HepG2 (cell line): ENCODE data around the gene EBP. TPM values are rescaled to one million over a fixed set of nuclear protein-coding genes. Genes with fewer than 3 reads are reported as not detected.

Experiments used
- EP300 ChIP-seq, 3 experiments: sonication (generic) in 1 of 3; formaldehyde crosslinking in 1 of 3; IDR thresholded peaks; 2 replicates each; pipeline versions ENCODE4 v1.5.1 to v1.6.1; 2011 to 2020; ENCODE audit warnings: low read depth in 2 of 3, low read length in 2 of 3, borderline replicate concordance in 1 of 3, improper control_type of control experiment in 1 of 3, mild to moderate bottlenecking in 1 of 3, missing genetic modification reagents in 1 of 3, moderate library complexity in 1 of 3
- FOSL2 ChIP-seq: sonication (generic); formaldehyde crosslinking; IDR thresholded peaks from 2 replicates; pipeline ENCODE4 v1.4.0; 2020; ENCODE audit warnings: missing genetic modification reagents
- GATAD2A ChIP-seq: IDR thresholded peaks from 2 replicates; pipeline ENCODE4 v1.6.1; 2016
- HMGXB3 ChIP-seq: sonication (generic); formaldehyde crosslinking; IDR thresholded peaks from 2 replicates; pipeline ENCODE4 v1.4.0; 2020; ENCODE audit warnings: missing genetic modification reagents, borderline replicate concordance
- KDM2A ChIP-seq: sonication (generic); formaldehyde crosslinking; IDR thresholded peaks from 2 replicates; pipeline ENCODE4 v1.4.0; 2020; ENCODE audit warnings: low read depth, missing genetic modification reagents, borderline replicate concordance
- NR2F1 ChIP-seq, 2 experiments: fragments of 450-650 bp in 1 of 2; formaldehyde crosslinking in 1 of 2; IDR thresholded peaks; 2 replicates each; pipeline versions ENCODE4 v1.5.0 to v1.6.1; 2016 to 2020; ENCODE audit warnings: mild to moderate bottlenecking in 1 of 2, missing compliant biosample characterization in 1 of 2, missing genetic modification reagents in 1 of 2, moderate library complexity in 1 of 2
- PPARG ChIP-seq: conservative IDR thresholded peaks from 2 replicates; pipeline ENCODE4 v1.6.1; 2016; ENCODE audit warnings: missing biosample characterization, missing genetic modification reagents
- RARA ChIP-seq: IDR thresholded peaks from 2 replicates; pipeline ENCODE4 v1.6.1; 2016; ENCODE audit warnings: missing genetic modification reagents, missing compliant biosample characterization
- RBM39 ChIP-seq: fragments of 200-400 bp; formaldehyde crosslinking; IDR thresholded peaks from one replicate; pipeline ENCODE4 v1.6.1; 2018; ENCODE audit warnings: antibody characterized with exemption, mild to moderate bottlenecking, low read depth, low read length; ENCODE audit not compliant: poor library complexity, severe bottlenecking
- RCOR2 ChIP-seq: IDR thresholded peaks from 2 replicates; pipeline ENCODE4 v1.6.1; 2016; ENCODE audit warnings: missing biosample characterization, missing genetic modification reagents
- SALL1 ChIP-seq: sonication (generic); formaldehyde crosslinking; IDR thresholded peaks from 2 replicates; pipeline ENCODE4 v1.8.0; 2022; ENCODE audit warnings: mild to moderate bottlenecking, missing genetic modification reagents
- SMC3 ChIP-seq: IDR thresholded peaks from 2 replicates; pipeline ENCODE4 v1.6.1; 2011; ENCODE audit warnings: low read length, improper control_type of control experiment
- SNRNP70 ChIP-seq: fragments of 200-400 bp; formaldehyde crosslinking; IDR thresholded peaks from 2 replicates; pipeline ENCODE4 v1.6.1; 2017; ENCODE audit warnings: mild to moderate bottlenecking, low read depth, low read length, moderate library complexity
- ZNF329 ChIP-seq: sonication (generic); formaldehyde crosslinking; IDR thresholded peaks from 2 replicates; pipeline ENCODE4 v1.9.0; 2021; ENCODE audit warnings: low read depth, mild to moderate bottlenecking, missing genetic modification reagents
- polyA plus RNA-seq, 8 experiments: library from polyadenylated mRNA; depleted of rRNA in 3 of 8; stranded (reverse) in 7 of 8; unstranded in 1 of 8; fragments of >200 nt; fragmentation: Illumina TruSeq in 4 of 8; extraction: Trizol in 4 of 8; gene quantifications; 2 replicates each; pipeline versions ENCODE4 v1.2.1 to v1.2.3, GENCODE V29; 2011 to 2016; ENCODE audit warnings: low read depth in 4 of 8, missing spikeins in 1 of 8, mixed read lengths in 1 of 8; ENCODE audit not compliant: insufficient read depth in 1 of 8
- total RNA-seq, 5 experiments: library from RNA; depleted of rRNA; stranded (reverse); fragments of >200 nt; fragmentation: Illumina TruSeq; extraction: Trizol; gene quantifications; 2 replicates each; pipeline ENCODE4 v1.2.3, GENCODE V29; 2016; ENCODE audit warnings: low read depth in 1 of 5
- TF ChIP-seq, protein P1 (sequence below): sonication (generic); formaldehyde crosslinking; IDR thresholded peaks from 2 replicates; pipeline ENCODE4 v1.5.1; 2020; ENCODE audit warnings: missing genetic modification reagents, mild to moderate bottlenecking, borderline replicate concordance
- TF ChIP-seq, protein P2 (sequence below): sonication (generic); formaldehyde crosslinking; IDR thresholded peaks from 2 replicates; pipeline ENCODE4 v1.4.0; 2020; ENCODE audit warnings: missing genetic modification reagents

The EBP gene
- total and polyA plus RNA-seq, 2 of the 13 experiments (the other 11 are each of a cell fraction or from before 2014, with no cell fraction given), result 106 to 260 TPM

- TF ChIP-seq EP300 (IDR thresholded peaks at IDR 0.05; ENCODE audit: low read depth in 2 of 2, low read length in 2 of 2), result peak in 1 of 2 experiments; percentile 30; a peak in 1 of 4 replicates
- TF ChIP-seq EP300 (CRISPR knock-in tag; IDR thresholded peaks at IDR 0.05; ENCODE audit: borderline replicate concordance), result no peak
- TF ChIP-seq GATAD2A (CRISPR knock-in tag), result 0 out of 2 replicates have a peak, but pooled peaks have one; percentile 22
- peak; percentile 63 for TF ChIP-seq RARA (CRISPR knock-in tag)
- no peak for TF ChIP-seq HMGXB3 (CRISPR knock-in tag)
- 0 out of 2 replicates have a peak, but pooled peaks have one; percentile 13 for TF ChIP-seq RCOR2 (CRISPR knock-in tag)
- 0 out of 2 replicates have a peak, but pooled peaks have one; percentile 18 for TF ChIP-seq FOSL2
- TF ChIP-seq PPARG (CRISPR knock-in tag), result peak; percentile 63; the same call in 1 of the 2 replicates
- TF ChIP-seq ZNF329 (CRISPR knock-in tag), result no peak
- 0 out of 2 replicates have a peak, but pooled peaks have one; percentile 23 for TF ChIP-seq SALL1 (CRISPR knock-in tag)
- TF ChIP-seq, protein P1, sequence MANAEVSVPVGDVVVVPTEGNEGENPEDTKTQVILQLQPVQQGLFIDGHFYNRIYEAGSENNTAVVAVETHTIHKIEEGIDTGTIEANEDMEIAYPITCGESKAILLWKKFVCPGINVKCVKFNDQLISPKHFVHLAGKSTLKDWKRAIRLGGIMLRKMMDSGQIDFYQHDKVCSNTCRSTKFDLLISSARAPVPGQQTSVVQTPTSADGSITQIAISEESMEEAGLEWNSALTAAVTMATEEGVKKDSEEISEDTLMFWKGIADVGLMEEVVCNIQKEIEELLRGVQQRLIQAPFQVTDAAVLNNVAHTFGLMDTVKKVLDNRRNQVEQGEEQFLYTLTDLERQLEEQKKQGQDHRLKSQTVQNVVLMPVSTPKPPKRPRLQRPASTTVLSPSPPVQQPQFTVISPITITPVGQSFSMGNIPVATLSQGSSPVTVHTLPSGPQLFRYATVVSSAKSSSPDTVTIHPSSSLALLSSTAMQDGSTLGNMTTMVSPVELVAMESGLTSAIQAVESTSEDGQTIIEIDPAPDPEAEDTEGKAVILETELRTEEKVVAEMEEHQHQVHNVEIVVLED (CRISPR knock-in tag), result no peak
- TF ChIP-seq SMC3, result no peak
- TF ChIP-seq, protein P2, sequence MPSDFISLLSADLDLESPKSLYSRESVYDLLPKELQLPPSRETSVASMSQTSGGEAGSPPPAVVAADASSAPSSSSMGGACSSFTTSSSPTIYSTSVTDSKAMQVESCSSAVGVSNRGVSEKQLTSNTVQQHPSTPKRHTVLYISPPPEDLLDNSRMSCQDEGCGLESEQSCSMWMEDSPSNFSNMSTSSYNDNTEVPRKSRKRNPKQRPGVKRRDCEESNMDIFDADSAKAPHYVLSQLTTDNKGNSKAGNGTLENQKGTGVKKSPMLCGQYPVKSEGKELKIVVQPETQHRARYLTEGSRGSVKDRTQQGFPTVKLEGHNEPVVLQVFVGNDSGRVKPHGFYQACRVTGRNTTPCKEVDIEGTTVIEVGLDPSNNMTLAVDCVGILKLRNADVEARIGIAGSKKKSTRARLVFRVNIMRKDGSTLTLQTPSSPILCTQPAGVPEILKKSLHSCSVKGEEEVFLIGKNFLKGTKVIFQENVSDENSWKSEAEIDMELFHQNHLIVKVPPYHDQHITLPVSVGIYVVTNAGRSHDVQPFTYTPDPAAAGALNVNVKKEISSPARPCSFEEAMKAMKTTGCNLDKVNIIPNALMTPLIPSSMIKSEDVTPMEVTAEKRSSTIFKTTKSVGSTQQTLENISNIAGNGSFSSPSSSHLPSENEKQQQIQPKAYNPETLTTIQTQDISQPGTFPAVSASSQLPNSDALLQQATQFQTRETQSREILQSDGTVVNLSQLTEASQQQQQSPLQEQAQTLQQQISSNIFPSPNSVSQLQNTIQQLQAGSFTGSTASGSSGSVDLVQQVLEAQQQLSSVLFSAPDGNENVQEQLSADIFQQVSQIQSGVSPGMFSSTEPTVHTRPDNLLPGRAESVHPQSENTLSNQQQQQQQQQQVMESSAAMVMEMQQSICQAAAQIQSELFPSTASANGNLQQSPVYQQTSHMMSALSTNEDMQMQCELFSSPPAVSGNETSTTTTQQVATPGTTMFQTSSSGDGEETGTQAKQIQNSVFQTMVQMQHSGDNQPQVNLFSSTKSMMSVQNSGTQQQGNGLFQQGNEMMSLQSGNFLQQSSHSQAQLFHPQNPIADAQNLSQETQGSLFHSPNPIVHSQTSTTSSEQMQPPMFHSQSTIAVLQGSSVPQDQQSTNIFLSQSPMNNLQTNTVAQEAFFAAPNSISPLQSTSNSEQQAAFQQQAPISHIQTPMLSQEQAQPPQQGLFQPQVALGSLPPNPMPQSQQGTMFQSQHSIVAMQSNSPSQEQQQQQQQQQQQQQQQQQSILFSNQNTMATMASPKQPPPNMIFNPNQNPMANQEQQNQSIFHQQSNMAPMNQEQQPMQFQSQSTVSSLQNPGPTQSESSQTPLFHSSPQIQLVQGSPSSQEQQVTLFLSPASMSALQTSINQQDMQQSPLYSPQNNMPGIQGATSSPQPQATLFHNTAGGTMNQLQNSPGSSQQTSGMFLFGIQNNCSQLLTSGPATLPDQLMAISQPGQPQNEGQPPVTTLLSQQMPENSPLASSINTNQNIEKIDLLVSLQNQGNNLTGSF, result no peak
- TF ChIP-seq RBM39, result no peak
- TF ChIP-seq KDM2A (CRISPR knock-in tag), result no peak
- peak in 1 of 2 experiments; percentile 57; a peak in 2 of 4 replicates for TF ChIP-seq NR2F1 (CRISPR knock-in tag; IDR thresholded peaks at IDR 0.05)
- no peak for TF ChIP-seq SNRNP70
These were observed 27.3 kb downstream of the EBP start (continued) for GRCh38 chrX:48548871-48549270.
